Colonic mucosa (tissue), 4 donors: ENCODE data around the gene FOXP4. TPM values are rescaled to one million over a fixed set of nuclear protein-coding genes. Genes with fewer than 3 reads are reported as not detected.

Experiments
- DNase-seq: peaks from one replicate; pipeline ENCODE4 v3.0.0-alpha.2; 2020
- H3K27ac ChIP-seq: fragments of 200-600 bp; one replicate; pipeline ENCODE4 v1.8.0; 2021
- H3K27me3 ChIP-seq: fragments of 200-600 bp; one replicate; pipeline ENCODE4 v1.8.0; 2021
- H3K36me3 ChIP-seq: fragments of 200-600 bp; one replicate; pipeline ENCODE4 v1.8.0; 2021
- H3K4me1 ChIP-seq: fragments of 200-600 bp; one replicate; pipeline ENCODE4 v1.8.0; 2021; ENCODE audit warnings: mild to moderate bottlenecking
- H3K4me3 ChIP-seq: fragments of 200-600 bp; one replicate; pipeline ENCODE4 v1.8.0; 2021
- H3K9ac ChIP-seq, 2 donors: one replicate each; pipeline ENCODE4 v1.7.0; 2013; ENCODE audit warnings: control low read depth in 2 of 2, low read depth in 2 of 2, low read length in 2 of 2
- H3K9me3 ChIP-seq: fragments of 200-600 bp; one replicate; pipeline ENCODE4 v1.8.0; 2021
- CTCF ChIP-seq: fragments of 200-600 bp; IDR thresholded peaks from one replicate; pipeline ENCODE4 v1.8.0; 2022; ENCODE audit warnings: antibody characterized with exemption, mild to moderate bottlenecking
- intact Hi-C: fragments of 100-400 bp; cut with DNase I; formaldehyde crosslinking; loops from one replicate; pipeline ENCODE4 v1.14.1; 2022
- total RNA-seq, 2 donors: library from RNA; stranded (reverse); fragmentation: NEBNext Ultra II Directional in 1 of 2; extraction: Animal tissue kit (Norgen Biotek cat#: 25700) in 1 of 2; gene quantifications; one replicate each; pipeline ENCODE4 v1.2.1, GENCODE V29; 2021
- donor health status: healthy.
- donor health status: DM: no; HTN: no; CAD: no.
- donor health status: DM: no; HTN: no; CAD: no.

Gene FOXP4
- total RNA-seq, 2 donors from 2014 or later = 33.6 to 50.4 TPM

- H3K27ac ChIP-seq = no peak overlapping the region
Measured at GRCh38 chr6:41600499-41601247, 54.5 kb downstream of the FOXP4 start.

GRCh38 chr6:41601248-41601549 lies 55.0 kb downstream of the FOXP4 start:
- intact Hi-C loops = loop anchor here (2.0 to 10.0 kb wide), 2 partner anchors 174 to 232 kb away; partner anchors contain the start of gene FRS3
- Histone ChIP-seq H3K36me3 (no peaks in the 10 kb centered on the region), H3K9ac (no peak overlapping the region), H3K27ac (no peak overlapping the region), H3K4me1 (peaks cover 7% of the 10 kb centered on the region), H3K9me3 (no peaks in the 10 kb centered on the region), H3K4me3 (no peak overlapping the region), H3K27me3 (no peaks in the 10 kb centered on the region)
- no peak for TF ChIP-seq CTCF
- DNase-seq = no peak

More at GRCh38 chr6:41600499-41601247, 54.5 kb downstream of the FOXP4 start:
- H3K9ac ChIP-seq = no peak overlapping the region
- intact Hi-C loops = loop anchor here (2.0 to 10.0 kb wide), 2 partner anchors 174 to 232 kb away; partner anchors contain the start of gene FRS3
- H3K9me3 ChIP-seq = no peaks in the 10 kb centered on the region
- no peak for TF ChIP-seq CTCF
- no peak for DNase-seq
- no peaks in the 10 kb centered on the region for H3K27me3 ChIP-seq
- no peak overlapping the region for H3K4me3 ChIP-seq
- no peaks in the 10 kb centered on the region for H3K36me3 ChIP-seq
- H3K4me1 ChIP-seq = peaks cover 7% of the 10 kb centered on the region

GRCh38 chr6:41602422-41602743 lies 56.2 kb downstream of the FOXP4 start:
- no peak for TF ChIP-seq CTCF
- intact Hi-C loops = loop anchor here (10.0 kb wide), 1 partner anchor 172 kb away; the partner anchor contains the start of gene FRS3
- Histone ChIP-seq H3K4me1 (peaks cover 7% of the 10 kb centered on the region), H3K27ac (no peak overlapping the region), H3K9ac (peak overlapping the region in 1 of 2 donors; percentile 40), H3K9me3 (no peaks in the 10 kb centered on the region), H3K36me3 (no peaks in the 10 kb centered on the region), H3K27me3 (no peaks in the 10 kb centered on the region), H3K4me3 (no peak overlapping the region)
- DNase-seq = no peak

GRCh38 chr6:41602864-41603608 lies 56.9 kb downstream of the FOXP4 start:
- H3K27me3 ChIP-seq = no peaks in the 10 kb centered on the region
- H3K36me3 ChIP-seq = no peaks in the 10 kb centered on the region
- peaks cover 7% of the 10 kb centered on the region for H3K4me1 ChIP-seq
- H3K27ac ChIP-seq = no peak overlapping the region
- DNase-seq = peak; percentile 88
- no peak overlapping the region for H3K4me3 ChIP-seq
- TF ChIP-seq CTCF = peak; percentile 75
- peak overlapping the region in 1 of 2 donors; percentile 40 for H3K9ac ChIP-seq
- no peaks in the 10 kb centered on the region for H3K9me3 ChIP-seq
- intact Hi-C loops = loop anchor here (1.0 to 10.0 kb wide), 2 partner anchors 79 to 172 kb away; partner anchors contain the start of gene FRS3

- Histone ChIP-seq H3K4me1 (peaks cover 7% of the 10 kb centered on the region), H3K36me3 (no peaks in the 10 kb centered on the region), H3K9ac (no peak overlapping the region), H3K27me3 (no peaks in the 10 kb centered on the region), H3K9me3 (no peaks in the 10 kb centered on the region), H3K27ac (no peak overlapping the region), H3K4me3 (no peak overlapping the region)
- no peak for DNase-seq
- intact Hi-C loops = loop anchor here (10.0 kb wide), 1 partner anchor 171 kb away; the partner anchor contains the start of gene FRS3
- no peak for TF ChIP-seq CTCF
Measured at GRCh38 chr6:41604006-41604405, 57.8 kb downstream of the FOXP4 start.
